Endothelial cell of umbilical vein (primary cell): ENCODE data around the gene ARL5C. TPM values are rescaled to one million over a fixed set of nuclear protein-coding genes. Genes with fewer than 3 reads are reported as not detected.

ENCODE experiments used
- BruUV-seq: library from RNA; stranded (reverse); fragments of 400-500 nt; replicated peaks from 2 replicates; lab custom pipeline; 2021; lab: Mats Ljungman, UMichigan
- CTCF ChIA-PET: fragments of 300-600, 350-600 bp; sonication (Branson Sonifier 250); formaldehyde crosslinking; loops from one replicate; lab custom pipeline; 2021; ENCODE audit warnings: antibody characterized with exemption, inconsistent platforms; lab: Charles Lee
- POLR2A ChIA-PET: fragments of 300-600, 350-600 bp; sonication (Branson Sonifier 250); formaldehyde crosslinking; loops from one replicate; lab custom pipeline; 2021; ENCODE audit warnings: antibody characterized with exemption, inconsistent platforms; lab: Charles Lee
- DNase-seq: peaks from one replicate; pipeline ENCODE4 v3.0.0-alpha.2; 2011; ENCODE audit warnings: low read depth, low spot score
- FAIRE-seq: peaks from 2 replicates; lab custom pipeline; 2011; peaks lifted over from hg19 to GRCh38; lab: Jason Lieb, UNC
- H2AFZ ChIP-seq: 2 replicates; pipeline ENCODE4 v1.6.0; 2012; ENCODE audit warnings: low read depth, low read length, control low read depth, inconsistent platforms
- H3K27ac ChIP-seq: 2 replicates; pipeline ENCODE4 v1.5.1; 2011; ENCODE audit warnings: low read depth, mild to moderate bottlenecking, control low read depth, low read length, moderate library complexity; ENCODE audit not compliant: insufficient read depth
- H3K27me3 ChIP-seq, 2 experiments: 2 replicates each; pipeline versions ENCODE4 v1.6.0 to v1.6.1; 2011; ENCODE audit warnings: low read length in 2 of 2, mixed read lengths in 1 of 2; ENCODE audit not compliant: control insufficient read depth in 2 of 2, insufficient read depth in 2 of 2
- H3K36me3 ChIP-seq, 2 experiments: 2 replicates in 1 of 2; 3 replicates in 1 of 2; pipeline ENCODE4 v1.5.1; 2011; ENCODE audit warnings: low read length in 2 of 2, mild to moderate bottlenecking in 1 of 2, moderate library complexity in 1 of 2; ENCODE audit not compliant: control insufficient read depth in 2 of 2, insufficient read depth in 2 of 2; ENCODE audit errors: extremely low read depth in 1 of 2
- H3K4me1 ChIP-seq: 3 replicates; pipeline ENCODE4 v1.5.1; 2011; ENCODE audit warnings: mild to moderate bottlenecking, low read length; ENCODE audit not compliant: control insufficient read depth, insufficient read depth; ENCODE audit errors: extremely low read depth
- H3K4me2 ChIP-seq: 2 replicates; pipeline ENCODE4 v1.6.1; 2011; ENCODE audit warnings: low read length, control low read depth, mixed read lengths; ENCODE audit not compliant: insufficient read depth
- H3K4me3 ChIP-seq, 3 experiments: fragments of 200-600 bp in 1 of 3; sonication (generic), shearing (Covaris generic) in 1 of 3; replicated peaks in 1 of 3; 2 replicates each; pipeline ENCODE4 v1.5.1; 2011 to 2016; ENCODE audit warnings: control low read depth in 3 of 3, low read length in 3 of 3, mild to moderate bottlenecking in 2 of 3, inconsistent platforms in 1 of 3, low read depth in 1 of 3, moderate library complexity in 1 of 3; ENCODE audit not compliant: insufficient read depth in 1 of 3
- H3K79me2 ChIP-seq: 2 replicates; pipeline ENCODE4 v1.6.0; 2012; ENCODE audit warnings: low read length, inconsistent platforms; ENCODE audit not compliant: control insufficient read depth, insufficient read depth
- H3K9ac ChIP-seq: replicated peaks from 2 replicates; pipeline ENCODE3; 2011; ENCODE audit warnings: low read length, control low read depth; ENCODE audit not compliant: insufficient read depth; ENCODE audit errors: extremely low read depth
- H3K9me1 ChIP-seq: replicated peaks from 3 replicates; pipeline ENCODE4 v1.6.0; 2011; ENCODE audit warnings: mild to moderate bottlenecking, low read length; ENCODE audit not compliant: control insufficient read depth, insufficient read depth; ENCODE audit errors: extremely low read depth
- H3K9me3 ChIP-seq: replicated peaks from 2 replicates; pipeline ENCODE4 v1.5.1; 2012; ENCODE audit warnings: low read length, inconsistent platforms; ENCODE audit not compliant: control insufficient read depth, insufficient read depth
- H4K20me1 ChIP-seq: replicated peaks from 2 replicates; pipeline ENCODE3; 2011; ENCODE audit warnings: mild to moderate bottlenecking, low read length; ENCODE audit not compliant: control insufficient read depth, insufficient read depth; ENCODE audit errors: extremely low read depth
- EZH2 ChIP-seq: IDR thresholded peaks from 2 replicates; pipeline ENCODE4 v1.6.1; 2012; ENCODE audit warnings: borderline replicate concordance, low read depth, mild to moderate bottlenecking, moderate library complexity, low read length, inconsistent platforms; ENCODE audit not compliant: severe bottlenecking
- FOS ChIP-seq: IDR thresholded peaks from 2 replicates; pipeline ENCODE4 v1.6.1; 2011; ENCODE audit warnings: mild to moderate bottlenecking, low read length, moderate library complexity, borderline replicate concordance; ENCODE audit not compliant: insufficient read depth
- GATA2 ChIP-seq: IDR thresholded peaks from 2 replicates; pipeline ENCODE4 v1.7.0; 2011; ENCODE audit warnings: low read depth, mild to moderate bottlenecking, moderate library complexity, mixed read lengths, low read length; ENCODE audit not compliant: insufficient read length, insufficient read depth
- JUN ChIP-seq: IDR thresholded peaks from 2 replicates; pipeline ENCODE4 v1.6.1; 2011; ENCODE audit warnings: borderline replicate concordance, low read depth; ENCODE audit not compliant: insufficient read length, insufficient read depth
- MYC ChIP-seq: IDR thresholded peaks from one replicate; pipeline ENCODE4 v1.6.1; 2011; ENCODE audit warnings: mild to moderate bottlenecking, low read depth, low read length
- POLR2A ChIP-seq: IDR thresholded peaks from 2 replicates; pipeline ENCODE4 v1.6.1; 2012; ENCODE audit warnings: low read depth, mild to moderate bottlenecking, control low read depth, low read length
- POLR2AphosphoS5 ChIP-seq: IDR thresholded peaks from 2 replicates; pipeline ENCODE4 v1.6.1; 2012; ENCODE audit warnings: low read depth, mild to moderate bottlenecking, control low read depth, low read length, moderate library complexity; ENCODE audit not compliant: insufficient read depth
- dilution Hi-C: fragments of 300-500 bp; cut with MboI; formaldehyde crosslinking; loops from one replicate; pipeline ENCODE4 v1.15.0; 2019; ENCODE audit warnings: low sequenced_read_pairs; ENCODE audit not compliant: extremely low pct_ligation_motif_present
- intact Hi-C: fragments of 100-400 bp; cut with micrococcal nuclease; formaldehyde crosslinking; loops from one replicate; pipeline ENCODE4 v1.10.0; 2022
- polyA plus RNA-seq, 4 experiments: library from polyadenylated mRNA; depleted of rRNA in 3 of 4; stranded (reverse) in 3 of 4; unstranded in 1 of 4; fragments of >200 nt; gene quantifications; 2 replicates each; pipeline versions ENCODE4 v1.2.1 to v1.2.3, GENCODE V29; 2011 to 2012; ENCODE audit warnings: missing spikeins in 1 of 4
- total RNA-seq: library from RNA; stranded (reverse); gene quantifications from 2 replicates; pipeline ENCODE4 v1.2.3, GENCODE V29; 2021
- TF ChIP-seq, protein P1 (sequence below), 2 donors: IDR thresholded peaks; 1 replicate in 1 of 2; 2 replicates in 1 of 2; pipeline ENCODE4 v1.5.1; 2011; ENCODE audit warnings: low read length in 2 of 2, mild to moderate bottlenecking in 2 of 2, moderate library complexity in 2 of 2, control low read depth in 1 of 2, inconsistent platforms in 1 of 2, low read depth in 1 of 2; ENCODE audit not compliant: insufficient read depth in 1 of 2; ENCODE audit errors: extremely low read depth in 1 of 2
- TF ChIP-seq, protein P2 (sequence below): IDR thresholded peaks from 2 replicates; pipeline ENCODE4 v1.6.1; 2011; ENCODE audit not compliant: insufficient read depth, insufficient read length

Gene ARL5C
- total and polyA plus RNA-seq, 2 donors (not counting 3 experiments of a cell fraction or from before 2014, with no cell fraction given), result not detected

DNA sequence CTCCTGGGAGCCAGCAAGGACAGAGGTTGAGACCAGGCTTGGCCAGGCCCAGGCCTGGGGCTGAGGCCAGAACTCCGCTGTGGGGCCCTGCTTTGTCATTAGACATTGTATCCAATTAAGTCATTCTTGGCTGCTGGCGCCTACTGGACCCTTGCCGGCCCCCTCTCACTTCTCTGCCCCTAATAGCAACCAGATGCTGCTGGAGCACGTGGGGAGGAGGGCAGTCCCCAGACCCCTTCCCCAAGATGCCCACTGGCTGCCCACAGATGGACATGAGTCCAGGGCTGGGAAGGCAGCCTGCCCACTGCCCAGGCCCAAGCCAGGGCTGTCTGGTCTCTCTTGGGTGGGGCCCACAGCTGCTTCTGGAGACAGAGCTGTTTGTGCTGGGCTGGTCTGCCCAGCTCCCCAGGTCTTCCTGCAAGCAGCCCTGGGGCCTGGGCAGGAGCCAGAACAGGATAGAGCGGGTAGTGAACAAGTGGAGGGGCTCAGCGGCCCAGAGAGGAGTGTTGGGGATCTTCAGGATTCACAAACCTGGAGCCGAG lies 22.3 kb downstream of the ARL5C start:
- Histone ChIP-seq H3K4me1 (no peaks in the 10 kb centered on the region), H3K36me3 (no peaks in the 10 kb centered on the region), H3K27me3 (peaks cover 0 to under 1% of the 10 kb centered on the region in 2 experiments), H3K79me2 (no peaks in the 10 kb centered on the region), H3K9me3 (no peaks in the 10 kb centered on the region), H3K9me1 (no peaks in the 10 kb centered on the region), H3K9ac (no peak overlapping the region), H3K27ac (no peak overlapping the region), H3K4me2 (no peak overlapping the region), H4K20me1 (no peaks in the 10 kb centered on the region), H3K4me3 (no peak overlapping the region), H2AFZ (no peak overlapping the region)
- DNase-seq (no peak), FAIRE-seq (no peak)
- POLR2A ChIA-PET, result interaction anchor here (1.2 kb wide), 1 partner anchor 10 kb away, joined by 3 read pairs; no protein-coding TSS in a partner anchor
- dilution Hi-C loops (no loop called here), intact Hi-C loops (no loop called here)
- TF ChIP-seq FOS (no peak), JUN (no peak), EZH2 (no peak), POLR2A (no peak), GATA2 (no peak), POLR2AphosphoS5 (no peak), MYC (no peak)
- TF ChIP-seq, protein P1, sequence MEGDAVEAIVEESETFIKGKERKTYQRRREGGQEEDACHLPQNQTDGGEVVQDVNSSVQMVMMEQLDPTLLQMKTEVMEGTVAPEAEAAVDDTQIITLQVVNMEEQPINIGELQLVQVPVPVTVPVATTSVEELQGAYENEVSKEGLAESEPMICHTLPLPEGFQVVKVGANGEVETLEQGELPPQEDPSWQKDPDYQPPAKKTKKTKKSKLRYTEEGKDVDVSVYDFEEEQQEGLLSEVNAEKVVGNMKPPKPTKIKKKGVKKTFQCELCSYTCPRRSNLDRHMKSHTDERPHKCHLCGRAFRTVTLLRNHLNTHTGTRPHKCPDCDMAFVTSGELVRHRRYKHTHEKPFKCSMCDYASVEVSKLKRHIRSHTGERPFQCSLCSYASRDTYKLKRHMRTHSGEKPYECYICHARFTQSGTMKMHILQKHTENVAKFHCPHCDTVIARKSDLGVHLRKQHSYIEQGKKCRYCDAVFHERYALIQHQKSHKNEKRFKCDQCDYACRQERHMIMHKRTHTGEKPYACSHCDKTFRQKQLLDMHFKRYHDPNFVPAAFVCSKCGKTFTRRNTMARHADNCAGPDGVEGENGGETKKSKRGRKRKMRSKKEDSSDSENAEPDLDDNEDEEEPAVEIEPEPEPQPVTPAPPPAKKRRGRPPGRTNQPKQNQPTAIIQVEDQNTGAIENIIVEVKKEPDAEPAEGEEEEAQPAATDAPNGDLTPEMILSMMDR (IDR thresholded peaks at IDR 0.05; ENCODE audit: extremely low read depth in 1 of 2, insufficient read depth in 1 of 2, low read depth in 1 of 2, low read length in 2 of 2), result no peak
- TF ChIP-seq, protein P2, sequence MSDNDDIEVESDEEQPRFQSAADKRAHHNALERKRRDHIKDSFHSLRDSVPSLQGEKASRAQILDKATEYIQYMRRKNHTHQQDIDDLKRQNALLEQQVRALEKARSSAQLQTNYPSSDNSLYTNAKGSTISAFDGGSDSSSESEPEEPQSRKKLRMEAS, result no peak
- CTCF ChIA-PET, result interaction anchor here (1.5 to 14.1 kb wide), 2 partner anchors 10 to 160 kb away, joined by 4 to 550 read pairs; no protein-coding TSS in a partner anchor
- BruUV-seq, result no TSS peak
